Urothelium cell line (cell line): ENCODE results near the gene TTC21A.
"Not testable (repeated sequence)": the region's sequence is repeated elsewhere in the genome, so short reads cannot be mapped to it uniquely, and the experiment has no call there.

ENCODE experiments used
- DNase-seq: peaks from one replicate; pipeline ENCODE4 v3.0.0; 2011; ENCODE audit warnings: low spot score, mixed read lengths
- FAIRE-seq: peaks from 2 replicates; lab custom pipeline; 2011; peaks lifted over from hg19 to GRCh38; lab: Jason Lieb, UNC

Gene TTC21A, protein sequence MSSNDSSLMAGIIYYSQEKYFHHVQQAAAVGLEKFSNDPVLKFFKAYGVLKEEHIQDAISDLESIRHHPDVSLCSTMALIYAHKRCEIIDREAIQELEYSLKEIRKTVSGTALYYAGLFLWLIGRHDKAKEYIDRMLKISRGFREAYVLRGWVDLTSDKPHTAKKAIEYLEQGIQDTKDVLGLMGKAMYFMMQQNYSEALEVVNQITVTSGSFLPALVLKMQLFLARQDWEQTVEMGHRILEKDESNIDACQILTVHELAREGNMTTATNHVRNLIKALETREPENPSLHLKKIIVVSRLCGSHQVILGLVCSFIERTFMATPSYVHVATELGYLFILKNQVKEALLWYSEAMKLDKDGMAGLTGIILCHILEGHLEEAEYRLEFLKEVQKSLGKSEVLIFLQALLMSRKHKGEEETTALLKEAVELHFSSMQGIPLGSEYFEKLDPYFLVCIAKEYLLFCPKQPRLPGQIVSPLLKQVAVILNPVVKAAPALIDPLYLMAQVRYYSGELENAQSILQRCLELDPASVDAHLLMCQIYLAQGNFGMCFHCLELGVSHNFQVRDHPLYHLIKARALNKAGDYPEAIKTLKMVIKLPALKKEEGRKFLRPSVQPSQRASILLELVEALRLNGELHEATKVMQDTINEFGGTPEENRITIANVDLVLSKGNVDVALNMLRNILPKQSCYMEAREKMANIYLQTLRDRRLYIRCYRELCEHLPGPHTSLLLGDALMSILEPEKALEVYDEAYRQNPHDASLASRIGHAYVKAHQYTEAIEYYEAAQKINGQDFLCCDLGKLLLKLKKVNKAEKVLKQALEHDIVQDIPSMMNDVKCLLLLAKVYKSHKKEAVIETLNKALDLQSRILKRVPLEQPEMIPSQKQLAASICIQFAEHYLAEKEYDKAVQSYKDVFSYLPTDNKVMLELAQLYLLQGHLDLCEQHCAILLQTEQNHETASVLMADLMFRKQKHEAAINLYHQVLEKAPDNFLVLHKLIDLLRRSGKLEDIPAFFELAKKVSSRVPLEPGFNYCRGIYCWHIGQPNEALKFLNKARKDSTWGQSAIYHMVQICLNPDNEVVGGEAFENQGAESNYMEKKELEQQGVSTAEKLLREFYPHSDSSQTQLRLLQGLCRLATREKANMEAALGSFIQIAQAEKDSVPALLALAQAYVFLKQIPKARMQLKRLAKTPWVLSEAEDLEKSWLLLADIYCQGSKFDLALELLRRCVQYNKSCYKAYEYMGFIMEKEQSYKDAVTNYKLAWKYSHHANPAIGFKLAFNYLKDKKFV (N-terminal part only)

DNA sequence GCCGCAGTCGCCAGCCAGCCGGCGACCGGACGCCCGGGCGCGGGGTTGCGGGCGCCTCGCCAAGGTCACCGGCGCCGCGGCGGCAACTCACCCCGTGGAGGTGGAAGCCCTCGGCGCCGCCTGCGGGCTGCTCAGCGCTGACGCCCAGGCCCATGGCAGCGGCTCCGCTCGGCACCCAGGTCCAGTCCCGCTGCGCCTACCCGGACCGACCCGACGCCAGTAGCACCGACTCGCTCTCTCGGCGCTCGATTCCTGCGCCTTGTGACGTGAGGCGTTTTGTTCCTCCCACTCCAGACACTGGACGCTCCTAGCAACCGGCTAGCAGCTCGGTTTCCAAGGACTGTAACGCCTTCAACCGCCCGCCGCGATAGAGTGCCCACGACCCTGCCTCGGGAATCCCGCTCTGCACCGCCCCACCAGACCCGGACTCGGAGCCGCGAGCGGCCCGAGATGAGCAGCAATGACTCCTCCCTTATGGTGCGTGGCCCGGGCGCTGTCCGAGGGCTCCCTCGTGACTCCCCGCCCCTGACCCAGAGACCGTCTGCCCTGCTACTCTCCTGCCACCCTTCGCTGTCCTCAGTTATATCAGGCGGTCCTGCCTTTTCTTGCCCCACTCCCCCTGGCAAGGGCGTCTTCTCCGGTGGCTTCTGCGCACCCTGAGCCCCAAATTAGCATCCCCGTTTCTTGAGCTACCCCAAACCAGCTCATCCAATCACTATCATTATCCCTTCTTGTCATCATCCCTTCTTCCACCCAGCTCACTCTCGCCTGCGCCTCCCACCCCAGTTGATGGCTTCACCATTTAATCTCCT is at the start of gene TTC21A, which contains the start of gene GORASP1:
Gene TTC21A, plus strand, starts transcription at position 293 of the 812 bp plus-strand sequence. Its CDS starts 158 bp downstream, at position 451.
Gene GORASP1, minus strand, starts transcription at position 240 of the 812 bp plus-strand sequence. Its CDS starts 86 bp downstream, at position 154.
- FAIRE-seq (no peak), DNase-seq (peak; percentile 94)

DNA sequence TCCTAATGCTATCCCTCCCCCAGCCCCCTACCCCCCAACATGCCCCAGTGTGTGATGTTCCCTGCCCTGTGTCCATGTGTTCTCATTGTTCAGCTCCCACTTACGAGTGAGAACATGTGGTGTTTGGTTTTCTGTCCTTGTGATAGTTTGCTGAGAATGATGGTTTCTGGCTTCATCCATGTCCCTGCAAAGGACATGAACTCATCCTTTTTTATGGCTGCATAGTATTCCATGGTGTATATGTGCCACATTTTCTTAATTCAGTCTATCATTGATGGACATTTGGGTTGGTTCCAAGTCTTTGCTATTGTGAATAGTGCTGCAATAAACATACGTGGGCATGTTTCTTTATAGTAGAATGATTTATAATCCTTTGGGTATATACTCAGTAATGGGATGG is 46.3 kb upstream of the TTC21A start:
- DNase-seq, FAIRE-seq: not testable (repeated sequence)

DNA sequence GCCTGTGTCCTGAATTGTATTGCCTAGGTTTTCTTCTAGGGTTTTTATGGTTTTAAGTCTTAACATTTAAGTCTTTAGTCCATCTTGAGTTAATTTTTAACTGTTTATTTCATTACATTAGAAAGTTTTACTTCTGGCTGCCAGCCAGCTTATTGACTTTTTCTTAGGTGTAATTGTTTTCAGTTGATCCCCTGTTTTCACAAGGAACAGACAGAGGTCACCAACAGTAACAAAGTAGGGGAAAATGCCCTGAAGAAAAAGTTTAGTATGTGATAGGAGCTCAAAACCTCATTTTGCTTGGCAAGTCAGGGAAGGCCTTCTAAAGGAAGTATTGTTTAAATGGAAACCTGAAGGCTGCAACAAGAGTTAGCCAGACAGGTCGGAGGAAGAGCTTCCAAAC is 45.3 kb upstream of the TTC21A start:
- DNase-seq: no peak
- FAIRE-seq: no peak

DNA sequence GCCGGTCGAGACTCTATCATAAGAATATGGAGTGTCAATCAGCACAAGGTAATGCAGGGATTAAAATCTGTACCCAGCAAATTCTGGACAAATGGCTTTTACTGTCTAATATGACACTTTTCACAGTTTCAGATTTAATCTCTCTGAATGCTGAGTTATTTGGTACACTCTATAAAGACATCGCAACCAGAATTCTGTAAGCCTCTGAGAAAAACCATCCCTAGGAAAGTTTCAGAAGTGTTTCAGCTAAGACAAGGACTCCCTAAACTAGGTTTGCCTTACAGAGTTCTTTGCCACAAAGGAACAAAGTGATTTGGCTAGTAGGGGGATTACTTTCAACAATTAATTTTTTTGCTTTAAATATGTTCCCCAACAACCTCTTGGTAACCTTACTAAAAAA is 44.3 kb upstream of the TTC21A start:
- no peak for FAIRE-seq
- no peak for DNase-seq

DNA sequence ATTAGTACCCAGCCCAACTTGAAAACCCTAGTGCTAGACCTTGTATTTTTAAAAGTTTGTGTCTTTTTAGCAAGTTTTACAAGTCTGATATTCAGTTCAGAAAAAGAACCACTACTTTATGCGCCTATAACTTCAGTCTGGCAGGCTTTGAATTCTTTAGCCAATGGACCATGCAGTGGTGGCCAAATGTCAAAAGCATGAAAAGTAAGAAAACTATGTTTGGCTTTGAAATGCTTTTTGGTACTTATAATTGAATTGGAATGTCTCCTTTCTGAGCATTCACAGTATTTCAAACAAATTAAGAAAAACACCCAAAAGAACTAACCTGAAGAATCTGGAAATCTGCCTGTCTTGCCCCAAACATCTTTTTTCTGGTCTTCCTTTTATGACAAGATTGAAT is 42.8 kb upstream of the TTC21A start:
- FAIRE-seq: no peak
- DNase-seq: no peak

DNA sequence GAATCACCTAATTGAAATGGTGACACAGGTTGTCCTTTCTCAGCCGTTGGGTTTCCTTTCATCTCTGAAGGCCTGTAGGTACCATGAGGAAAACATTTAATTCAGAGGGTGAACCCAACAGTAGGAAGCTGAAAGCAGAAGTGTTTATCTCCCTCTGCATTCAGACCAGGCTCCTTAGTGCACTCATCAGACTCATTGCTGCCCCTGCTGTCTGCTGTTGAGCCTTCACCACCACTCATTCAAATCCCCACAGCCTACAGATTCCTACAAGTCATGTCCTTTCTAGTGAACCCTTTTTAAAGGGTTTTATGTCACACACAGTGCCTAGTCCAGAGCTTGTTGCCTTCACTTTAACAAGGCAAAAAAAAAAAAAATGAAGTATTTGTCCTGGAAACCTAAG is 42.3 kb upstream of the TTC21A start:
- FAIRE-seq: no peak
- DNase-seq: peak; percentile 21

DNA sequence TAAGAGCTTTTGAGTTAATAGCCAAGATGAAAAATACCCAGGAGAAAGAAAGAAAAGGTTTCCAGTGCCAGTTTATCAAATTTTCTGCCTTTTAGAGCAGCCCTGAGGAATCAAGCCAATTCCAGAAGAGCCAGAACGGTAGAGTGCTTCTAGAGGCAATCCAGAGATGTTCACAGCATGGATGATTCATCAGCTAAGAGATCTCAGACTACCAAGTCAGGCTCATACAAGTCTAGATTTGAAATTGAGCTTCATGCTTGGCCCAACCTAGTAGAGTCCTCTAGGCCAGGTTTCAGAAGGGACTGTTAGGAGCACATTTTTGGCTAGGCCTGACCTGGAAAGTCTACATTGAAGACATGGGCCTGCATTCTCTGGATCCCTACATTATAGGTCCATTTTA is 40.2 kb upstream of the TTC21A start:
- DNase-seq (no peak), FAIRE-seq (no peak)

DNA sequence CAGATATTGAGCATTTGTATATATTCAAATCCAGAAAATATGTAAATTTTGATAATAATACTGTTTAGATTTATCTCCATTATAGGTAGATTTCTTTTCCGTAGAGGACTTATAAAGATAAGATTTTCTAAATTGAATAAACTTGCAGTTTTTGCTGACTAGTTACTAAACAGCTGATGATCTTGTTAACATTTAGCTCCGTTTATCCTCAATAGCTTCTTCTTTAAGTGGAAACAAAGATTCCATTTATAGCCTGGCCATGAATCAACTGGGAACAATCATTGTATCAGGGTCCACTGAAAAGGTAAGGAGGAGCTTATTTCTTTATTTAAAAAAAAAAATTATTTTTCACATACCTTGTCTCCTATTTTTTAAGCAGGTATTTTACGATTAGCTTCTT is 38.9 kb upstream of the TTC21A start:
- DNase-seq: no peak
- FAIRE-seq: no peak

DNA sequence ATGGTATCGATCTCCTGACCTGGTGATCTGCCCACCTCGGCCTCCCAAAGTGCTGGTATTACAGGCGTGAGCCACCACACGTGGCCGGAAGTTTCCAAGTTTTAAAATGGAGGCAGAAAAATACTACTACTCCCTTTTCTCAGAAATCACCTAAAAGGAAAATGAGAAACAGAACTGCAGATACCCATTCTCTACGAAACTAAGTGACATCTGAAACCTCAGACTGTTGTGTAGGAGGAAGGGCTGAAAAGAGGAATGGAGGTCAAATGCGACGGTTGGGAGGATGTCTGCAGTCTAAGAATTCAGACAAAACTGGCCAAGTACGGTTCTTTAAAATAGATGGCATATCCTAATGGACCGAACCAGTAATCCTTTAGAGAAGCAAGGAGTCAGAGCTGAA is 31.6 kb upstream of the TTC21A start:
- no peak for FAIRE-seq

DNA sequence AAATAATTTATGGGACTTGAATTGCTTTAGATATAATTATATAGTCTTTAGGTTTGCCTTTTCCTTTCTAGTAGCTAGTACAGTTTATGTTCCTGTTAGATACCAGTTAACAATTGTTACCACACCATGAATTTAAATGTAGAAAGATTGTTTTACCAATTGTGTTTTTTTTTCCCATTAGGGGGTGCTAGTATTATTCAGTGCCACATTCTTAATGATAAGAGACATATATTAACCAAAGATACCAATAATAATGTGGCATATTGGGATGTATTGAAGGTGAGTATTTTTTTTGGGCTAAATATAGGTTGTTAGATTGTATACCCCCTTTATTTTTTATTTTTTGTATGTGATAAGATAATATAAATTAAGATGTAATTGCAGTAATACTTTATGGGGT is 27.9 kb upstream of the TTC21A start:
- no peak for FAIRE-seq
- no peak for DNase-seq

More for the DNA sequence above, 31.6 kb upstream of the TTC21A start:
- DNase-seq: no peak

DNA sequence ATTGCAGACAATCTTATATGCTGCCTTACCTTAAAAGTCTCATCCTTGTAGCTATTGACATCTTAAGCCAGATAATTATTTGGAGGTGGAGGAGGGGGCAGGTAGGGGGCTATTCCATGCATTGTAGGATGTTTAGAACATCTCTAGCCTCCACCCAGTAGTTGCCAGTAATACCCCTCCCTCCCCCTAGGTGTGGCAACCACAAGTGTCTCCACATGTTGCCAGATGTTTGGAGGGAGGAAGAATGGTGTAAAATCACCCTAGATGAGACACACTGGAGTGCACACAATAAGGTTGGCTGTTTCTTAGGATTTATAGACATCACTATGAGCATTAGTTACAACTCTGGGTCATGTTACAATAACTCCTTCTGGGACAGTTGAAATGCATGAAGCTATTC is 27.5 kb upstream of the TTC21A start:
- DNase-seq: no peak
- no peak for FAIRE-seq

DNA sequence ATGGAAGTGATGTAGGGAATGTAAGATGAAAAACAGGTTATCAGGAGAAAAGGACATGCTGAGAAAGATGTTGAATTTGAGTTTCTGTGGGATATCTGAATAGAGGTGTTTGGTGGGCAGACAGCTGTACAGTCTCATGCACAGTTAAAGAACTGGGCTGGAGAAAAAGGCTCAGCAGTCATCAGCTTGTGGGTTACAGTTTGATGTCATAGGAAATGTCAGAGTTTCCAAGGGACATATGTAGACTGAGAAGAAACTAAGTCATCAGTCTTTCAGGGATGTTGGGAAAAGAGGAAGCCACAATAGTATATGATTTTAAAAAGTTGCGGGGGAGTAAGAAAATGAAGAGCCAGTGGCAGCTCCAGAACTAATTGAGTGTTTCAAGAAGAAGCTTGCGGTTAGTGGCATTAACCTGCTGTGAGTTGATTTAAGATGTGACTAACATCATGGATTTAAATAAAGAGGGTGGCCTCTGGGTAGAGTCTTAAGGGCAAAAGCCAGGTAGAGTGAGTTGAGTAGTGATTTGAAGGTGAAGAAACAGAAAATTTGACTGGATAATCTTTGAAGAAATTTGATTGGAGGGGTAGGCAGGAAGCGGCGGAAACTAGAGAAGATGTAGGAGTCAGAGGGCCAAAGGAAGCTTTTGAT is 24.7 kb upstream of the TTC21A start:
- no peak for FAIRE-seq
- no peak for DNase-seq

DNA sequence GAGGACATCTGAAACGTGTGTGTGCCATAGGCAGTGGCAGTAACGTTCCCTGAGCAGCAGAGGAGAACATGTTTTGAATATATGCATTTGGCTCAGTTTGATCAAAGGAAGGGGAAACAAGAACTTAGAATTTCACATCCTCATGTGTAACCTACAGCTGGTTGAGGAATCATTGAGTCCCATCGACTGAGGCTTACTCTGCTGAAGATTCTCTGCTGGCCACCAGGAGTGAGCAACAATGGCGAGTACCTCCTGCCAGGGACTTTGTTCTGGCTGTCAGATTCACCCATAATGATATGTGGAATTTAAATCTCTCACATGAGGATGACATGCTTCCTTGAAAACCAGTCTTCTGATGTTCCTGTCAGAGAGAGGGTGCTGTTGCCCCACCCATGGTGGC is 21.3 kb upstream of the TTC21A start:
- no peak for FAIRE-seq
- DNase-seq: no peak

DNA sequence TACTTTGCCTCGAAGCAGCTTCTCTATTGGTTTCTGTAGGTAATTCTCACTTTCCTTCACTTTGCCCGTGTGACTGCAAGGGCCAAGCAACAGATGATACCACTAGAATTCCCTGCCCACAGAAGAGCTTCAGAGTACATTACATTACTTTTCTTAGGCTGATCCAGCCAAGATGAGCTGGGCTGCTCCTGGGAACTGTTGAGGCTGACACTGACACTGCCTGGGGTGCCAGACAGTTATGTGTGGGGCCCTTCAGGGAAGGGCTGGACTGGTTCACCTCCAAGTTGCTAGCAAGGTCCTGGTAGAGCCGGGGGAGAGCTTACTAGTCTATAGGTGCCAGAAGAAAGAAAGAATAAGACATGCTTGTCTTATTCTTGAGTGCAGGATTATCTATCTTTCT is 19.0 kb upstream of the TTC21A start:
- DNase-seq (no peak), FAIRE-seq (no peak)

DNA sequence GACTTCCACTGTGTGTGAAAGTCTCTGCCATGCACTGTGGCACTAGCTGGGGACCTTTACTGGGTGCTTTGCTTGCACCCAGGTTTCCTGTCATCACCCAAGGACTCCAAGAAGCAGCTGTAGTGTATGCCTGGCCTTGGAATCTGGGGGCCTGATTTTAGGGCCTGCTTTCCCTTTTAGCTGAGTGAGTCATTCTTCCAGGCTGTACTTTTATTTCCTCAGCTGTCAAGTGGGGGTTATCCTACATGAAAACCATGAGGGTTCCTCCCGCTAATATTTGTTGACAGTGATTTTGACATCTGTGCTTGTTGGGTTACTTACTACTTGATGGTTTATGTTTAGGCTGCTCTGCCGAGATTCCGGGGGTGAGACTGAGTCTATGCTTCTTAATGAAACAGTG is 18.6 kb upstream of the TTC21A start:
- DNase-seq (no peak), FAIRE-seq (peak; percentile 5)

DNA sequence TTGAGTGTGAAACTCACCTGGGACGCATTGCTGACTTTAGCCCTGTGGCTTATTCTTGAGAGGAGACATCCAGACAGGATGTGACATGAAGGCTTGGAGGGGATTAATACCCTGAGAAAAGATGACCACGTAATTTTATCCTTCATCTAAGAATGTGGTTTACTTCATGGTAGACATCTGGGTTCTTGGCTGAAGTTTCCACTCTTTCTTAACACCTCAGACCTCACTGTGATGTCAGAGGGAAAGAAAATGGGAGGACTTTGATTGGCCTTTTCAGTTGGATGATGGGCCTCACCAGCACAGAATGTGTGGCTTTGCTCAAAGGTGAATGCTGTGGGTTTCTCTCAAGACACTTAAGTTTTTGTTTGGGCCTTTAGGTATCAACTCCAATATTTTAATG is 16.6 kb upstream of the TTC21A start:
- FAIRE-seq: no peak
- no peak for DNase-seq

DNA sequence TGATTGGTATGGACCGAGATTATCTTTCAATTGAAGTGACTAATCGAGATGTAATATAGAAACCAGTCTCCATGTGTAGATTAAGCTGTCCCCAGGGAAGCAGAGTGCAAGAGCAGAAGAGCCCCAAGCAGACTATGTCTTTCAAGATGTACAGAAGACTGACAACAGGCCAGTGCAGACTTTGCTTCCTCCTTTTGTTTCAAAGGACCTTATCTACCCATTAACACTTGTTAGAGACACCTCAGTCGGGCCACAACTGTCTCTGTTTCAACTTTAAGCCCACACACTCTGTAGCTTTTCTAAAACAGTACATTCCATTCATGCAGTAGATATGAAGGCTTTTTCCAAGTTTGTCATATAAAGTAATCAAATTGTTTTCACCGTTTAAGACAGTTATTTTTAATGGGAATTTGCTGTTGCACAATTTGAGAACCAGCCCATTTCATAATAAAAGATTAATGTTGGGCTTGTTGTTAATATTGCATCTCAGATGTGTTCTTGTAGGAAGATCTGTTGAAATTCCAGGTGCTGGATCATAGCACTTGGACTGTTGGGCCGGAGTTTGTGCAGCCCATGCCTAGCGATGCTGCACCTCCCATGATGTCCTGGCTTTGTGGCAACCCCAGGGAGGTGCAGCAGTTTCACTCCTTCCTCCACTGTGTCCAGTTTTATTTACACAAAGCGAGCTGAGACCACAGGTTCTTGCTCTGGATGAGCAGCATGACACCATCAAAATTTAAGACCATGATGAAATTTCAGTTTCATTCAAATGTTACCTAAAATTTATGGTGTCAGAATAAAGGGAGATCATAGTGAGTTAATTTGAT is 12.4 kb upstream of the TTC21A start:
- no peak for FAIRE-seq

DNA sequence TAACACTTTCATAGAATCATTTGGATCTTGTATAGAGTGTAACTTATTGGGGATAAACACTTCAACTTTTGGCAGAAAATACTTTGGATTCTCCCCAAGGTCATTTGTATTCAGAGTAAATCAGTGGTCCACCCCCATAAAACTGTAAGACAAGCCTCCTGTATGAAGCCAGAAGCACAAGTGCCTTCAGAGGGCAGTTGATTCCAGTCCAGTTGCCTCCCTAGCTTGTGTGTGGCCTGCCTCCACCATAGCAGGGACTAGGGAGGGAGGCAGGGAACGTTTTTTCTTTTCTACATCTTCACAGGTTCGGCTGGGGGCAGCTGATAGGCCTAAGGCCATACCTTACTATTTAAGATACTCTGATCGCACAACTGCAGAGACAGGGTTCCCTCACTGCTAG is 11.7 kb upstream of the TTC21A start:
- FAIRE-seq (no peak), DNase-seq (no peak)

More for the DNA sequence above, 12.4 kb upstream of the TTC21A start:
- no peak for DNase-seq

DNA sequence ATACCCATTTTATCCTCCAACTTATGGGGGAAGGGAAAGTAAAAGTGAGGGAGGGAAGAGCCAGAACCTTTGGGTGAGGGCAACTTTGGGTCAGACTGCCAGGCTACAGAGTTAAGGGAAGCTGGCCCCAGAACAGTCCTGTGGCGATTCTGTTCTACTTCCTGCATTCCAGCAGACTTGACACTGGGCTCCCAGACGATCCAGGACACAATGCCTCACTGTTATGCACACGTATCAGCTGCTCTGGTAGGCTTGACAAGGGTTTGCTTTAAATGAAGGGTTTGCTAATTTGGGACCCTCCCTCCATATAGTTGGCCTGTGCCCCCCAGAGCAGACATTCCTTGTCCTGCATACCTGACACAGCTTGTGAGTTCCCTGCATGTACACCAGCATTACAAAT is 10.7 kb upstream of the TTC21A start:
- FAIRE-seq: no peak
- DNase-seq: no peak
